C4-2B (cell line): Measurements from ENCODE around the gene FERMT3.

Source experiments
- H3K27ac ChIP-seq: fragments of 450-650 bp; 2 replicates; pipeline ENCODE4 v1.5.1; 2017
- ZFX ChIP-seq: fragments of 450-650 bp; IDR thresholded peaks from 2 replicates; pipeline ENCODE4 v1.6.1; 2017
- TF ChIP-seq, protein P1 (sequence below): fragments of 450-650 bp; conservative IDR thresholded peaks from 2 replicates; pipeline ENCODE4 v1.5.1; 2017; ENCODE audit warnings: mild to moderate bottlenecking

The FERMT3 gene

GRCh38 chr11:64165842-64166635 lies 40.5 kb upstream of the FERMT3 start, which contains the start of gene MACROD1:
TSS of gene MACROD1 (minus strand) at chr11:64166113. CDS start at chr11:64165994, 119 bp downstream.
- H3K27ac ChIP-seq: peak within 1 kb of the TSS; percentile 94
- peak; percentile 72; the same call in 1 of the 2 replicates for TF ChIP-seq ZFX
- TF ChIP-seq, protein P1, sequence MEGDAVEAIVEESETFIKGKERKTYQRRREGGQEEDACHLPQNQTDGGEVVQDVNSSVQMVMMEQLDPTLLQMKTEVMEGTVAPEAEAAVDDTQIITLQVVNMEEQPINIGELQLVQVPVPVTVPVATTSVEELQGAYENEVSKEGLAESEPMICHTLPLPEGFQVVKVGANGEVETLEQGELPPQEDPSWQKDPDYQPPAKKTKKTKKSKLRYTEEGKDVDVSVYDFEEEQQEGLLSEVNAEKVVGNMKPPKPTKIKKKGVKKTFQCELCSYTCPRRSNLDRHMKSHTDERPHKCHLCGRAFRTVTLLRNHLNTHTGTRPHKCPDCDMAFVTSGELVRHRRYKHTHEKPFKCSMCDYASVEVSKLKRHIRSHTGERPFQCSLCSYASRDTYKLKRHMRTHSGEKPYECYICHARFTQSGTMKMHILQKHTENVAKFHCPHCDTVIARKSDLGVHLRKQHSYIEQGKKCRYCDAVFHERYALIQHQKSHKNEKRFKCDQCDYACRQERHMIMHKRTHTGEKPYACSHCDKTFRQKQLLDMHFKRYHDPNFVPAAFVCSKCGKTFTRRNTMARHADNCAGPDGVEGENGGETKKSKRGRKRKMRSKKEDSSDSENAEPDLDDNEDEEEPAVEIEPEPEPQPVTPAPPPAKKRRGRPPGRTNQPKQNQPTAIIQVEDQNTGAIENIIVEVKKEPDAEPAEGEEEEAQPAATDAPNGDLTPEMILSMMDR: no peak

GRCh38 chr11:64170419-64170818 lies 36.1 kb upstream of the FERMT3 start:
- no peak overlapping the region for H3K27ac ChIP-seq
- no peak for TF ChIP-seq ZFX
- TF ChIP-seq, protein P1: no peak

- H3K27ac ChIP-seq: no peak overlapping the region
- TF ChIP-seq, protein P1: no peak
These were observed 32.7 kb upstream of the FERMT3 start for GRCh38 chr11:64173616-64174355.

DNA sequence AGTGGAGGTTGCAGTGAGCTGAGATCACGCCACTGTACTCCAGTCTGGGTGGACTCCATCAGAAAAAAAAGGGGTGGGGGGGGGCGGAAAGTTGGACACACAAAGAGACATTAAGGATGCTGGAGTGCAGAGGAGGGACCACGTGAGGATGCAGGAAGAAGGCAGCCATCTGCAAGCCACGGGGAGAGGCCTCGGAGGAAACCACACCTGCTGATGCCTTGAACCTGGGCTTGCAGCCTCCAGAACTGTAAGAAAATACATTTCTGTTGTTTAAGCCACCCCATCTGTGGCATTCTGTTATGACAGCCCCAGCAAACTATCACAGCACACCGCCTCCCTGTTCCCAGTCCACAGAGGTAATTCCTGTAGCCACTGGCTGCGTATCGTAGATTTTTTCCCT lies 29.8 kb upstream of the FERMT3 start:
- H3K27ac ChIP-seq: no peak overlapping the region
- TF ChIP-seq, protein P1: no peak
- no peak for TF ChIP-seq ZFX

DNA sequence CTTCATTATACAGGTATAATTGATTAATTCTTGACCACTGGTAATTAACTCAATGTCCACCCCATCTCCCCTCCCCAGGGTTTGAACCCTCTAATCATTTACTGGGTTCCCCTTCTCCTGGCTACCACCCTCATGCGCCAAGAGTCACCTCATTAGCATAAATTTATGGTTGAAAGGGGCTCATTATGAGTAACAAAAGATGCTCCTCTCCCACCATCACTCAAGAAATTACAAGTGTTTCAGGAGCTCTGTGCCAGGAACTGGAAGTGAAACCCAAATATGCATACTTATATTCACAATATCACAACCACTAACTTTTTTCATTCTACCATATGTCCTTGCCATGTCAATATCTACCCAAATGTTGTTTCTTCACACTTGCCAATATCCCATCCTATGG lies 28.3 kb upstream of the FERMT3 start:
- no peak for TF ChIP-seq ZFX
- TF ChIP-seq, protein P1: no peak
- no peak overlapping the region for H3K27ac ChIP-seq

GRCh38 chr11:64178951-64179639 lies 27.4 kb upstream of the FERMT3 start:
- H3K27ac ChIP-seq: no peak overlapping the region
- TF ChIP-seq, protein P1: no peak
- no peak for TF ChIP-seq ZFX
